ENCODE measurements around the gene BAIAP3.

Gene BAIAP3

GRCh38 chr16:1346422-1347285 lies 13.2 kb downstream of the BAIAP3 start:
- no peak for DNase-seq (ENCODE audit: low read depth, low spot score)

- DNase-seq (ENCODE audit: low read depth, low spot score), result no peak
Observed at GRCh38 chr16:1347286-1347855, 13.9 kb downstream of the BAIAP3 start.

- no peak for DNase-seq (ENCODE audit: low read depth, low spot score)
Observed at GRCh38 chr16:1347962-1348361, 14.5 kb downstream of the BAIAP3 start.

- DNase-seq (ENCODE audit: low read depth, low spot score), result no peak
Observed at GRCh38 chr16:1348441-1348840, 15.0 kb downstream of the BAIAP3 start.

GRCh38 chr16:1348926-1349325 lies 15.5 kb downstream of the BAIAP3 start:
- DNase-seq (ENCODE audit: low read depth, low spot score), result no peak

GRCh38 chr16:1349351-1349750 lies 15.9 kb downstream of the BAIAP3 start:
- DNase-seq (ENCODE audit: low read depth, low spot score), result no peak

GRCh38 chr16:1349951-1350350 lies 16.5 kb downstream of the BAIAP3 start:
- no peak for DNase-seq (ENCODE audit: low read depth, low spot score)

- DNase-seq (ENCODE audit: low read depth, low spot score), result no peak
Observed at GRCh38 chr16:1350691-1351090, 17.2 kb downstream of the BAIAP3 start.

- DNase-seq (ENCODE audit: low read depth, low spot score), result no peak
Observed at GRCh38 chr16:1351215-1351581, 17.8 kb downstream of the BAIAP3 start.

GRCh38 chr16:1351582-1352362 lies 18.3 kb downstream of the BAIAP3 start, which contains the start of the genes GNPTG and TSR3:
Gene GNPTG (plus strand): TSS chr16:1351931. CDS start chr16:1351966, 35 bp downstream.
Gene TSR3 (minus strand): TSS chr16:1351878. CDS start chr16:1351804, 74 bp downstream.
- peak; percentile 63 for DNase-seq (ENCODE audit: low read depth, low spot score)

- DNase-seq (ENCODE audit: low read depth, low spot score), result no peak
Observed at GRCh38 chr16:1354815-1355540, 21.5 kb downstream of the BAIAP3 start.

- no peak for DNase-seq (ENCODE audit: low read depth, low spot score)
Observed at GRCh38 chr16:1355591-1355990, 22.1 kb downstream of the BAIAP3 start.

GRCh38 chr16:1356061-1356900 lies 22.8 kb downstream of the BAIAP3 start:
- DNase-seq (ENCODE audit: low read depth, low spot score), result no peak

GRCh38 chr16:1357906-1358566 lies 24.6 kb downstream of the BAIAP3 start:
- no peak for DNase-seq (ENCODE audit: low read depth, low spot score)

- DNase-seq (ENCODE audit: low read depth, low spot score), result no peak
Observed at GRCh38 chr16:1361685-1362360, 28.4 kb downstream of the BAIAP3 start.

GRCh38 chr16:1362807-1363206 lies 29.4 kb downstream of the BAIAP3 start:
- DNase-seq (ENCODE audit: low read depth, low spot score), result no peak

- peak; percentile 44 for DNase-seq (ENCODE audit: low read depth, low spot score)
Observed at GRCh38 chr16:1363501-1364041, 30.1 kb downstream of the BAIAP3 start.

- DNase-seq (ENCODE audit: low read depth, low spot score), result no peak
Observed at GRCh38 chr16:1364510-1364909, 31.1 kb downstream of the BAIAP3 start.

GRCh38 chr16:1366060-1366711 lies 32.7 kb downstream of the BAIAP3 start:
- DNase-seq (ENCODE audit: low read depth, low spot score), result no peak

Measured in activated naive CD8-positive, alpha-beta T cell treated with anti-CD3 and anti-CD28 coated beads, Interleukin-2, amount 50 U/mL, for 16 hours (primary cell).